Subcutaneous abdominal adipose tissue (tissue), 5 donors: Measurements from ENCODE around the gene CPNE5.

ENCODE experiments used
- H3K27ac ChIP-seq: one replicate; pipeline ENCODE4 v1.7.0; 2013; ENCODE audit warnings: low read depth, mild to moderate bottlenecking, inconsistent platforms, low read length, moderate library complexity
- H3K27me3 ChIP-seq, 5 donors: one replicate each; pipeline ENCODE4 v1.7.0; 2013; ENCODE audit warnings: low read length in 5 of 5, inconsistent platforms in 1 of 5; ENCODE audit not compliant: control insufficient read depth in 5 of 5, insufficient read depth in 4 of 5
- H3K36me3 ChIP-seq, 5 donors: one replicate each; pipeline ENCODE4 v1.7.0; 2013; ENCODE audit warnings: low read length in 5 of 5; ENCODE audit not compliant: control insufficient read depth in 5 of 5, insufficient read depth in 5 of 5
- H3K4me1 ChIP-seq, 5 donors: one replicate each; pipeline ENCODE4 v1.7.0; 2013; ENCODE audit warnings: low read length in 5 of 5, mild to moderate bottlenecking in 3 of 5, moderate library complexity in 1 of 5; ENCODE audit not compliant: control insufficient read depth in 5 of 5, insufficient read depth in 5 of 5
- H3K4me3 ChIP-seq, 5 donors: one replicate each; pipeline ENCODE4 v1.7.0; 2013; ENCODE audit warnings: low read length in 5 of 5, low read depth in 1 of 5
- H3K9ac ChIP-seq, 5 donors: one replicate each; pipeline ENCODE4 v1.7.0; 2013; ENCODE audit warnings: low read length in 5 of 5, mild to moderate bottlenecking in 4 of 5, moderate library complexity in 3 of 5
- H3K9me3 ChIP-seq, 5 donors: one replicate each; pipeline ENCODE4 v1.7.0; 2013; ENCODE audit warnings: low read length in 5 of 5; ENCODE audit not compliant: control insufficient read depth in 5 of 5
- donor health status: healthy.
- donor health status: healthy.
- donor health status: healthy.
- donor health status: healthy.
- donor health status: healthy.

The CPNE5 gene

GRCh38 chr6:36700071-36700812 is 139.0 kb downstream of the CPNE5 start:
- H3K9ac ChIP-seq = no peak overlapping the region
- no peaks in the 10 kb centered on the region for H3K36me3 ChIP-seq
- H3K9me3 ChIP-seq = no peaks in the 10 kb centered on the region
- H3K4me1 ChIP-seq = peaks cover 0 to 5% (median 3%) of the 10 kb centered on the region in 5 donors
- H3K27me3 ChIP-seq = peaks cover 0 to 3% (median 2%) of the 10 kb centered on the region in 5 donors
- no peak overlapping the region for H3K27ac ChIP-seq
- no peak overlapping the region for H3K4me3 ChIP-seq

- Histone ChIP-seq H3K4me3 (no peak overlapping the region), H3K9ac (no peak overlapping the region), H3K27ac (no peak overlapping the region), H3K9me3 (no peaks in the 10 kb centered on the region), H3K36me3 (no peaks in the 10 kb centered on the region), H3K27me3 (peaks cover 0 to 3% (median 2%) of the 10 kb centered on the region in 5 donors), H3K4me1 (peaks cover 0 to 5% (median 3%) of the 10 kb centered on the region in 5 donors)
Observed at GRCh38 chr6:36699348-36699747, 139.9 kb downstream of the CPNE5 start.

GRCh38 chr6:36698871-36699271 is 140.4 kb downstream of the CPNE5 start:
- H3K9ac ChIP-seq = no peak overlapping the region
- no peak overlapping the region for H3K27ac ChIP-seq
- peaks cover 0 to 3% (median 2%) of the 10 kb centered on the region in 5 donors for H3K27me3 ChIP-seq
- H3K4me1 ChIP-seq = peaks cover 0 to 5% (median 3%) of the 10 kb centered on the region in 5 donors
- H3K36me3 ChIP-seq = no peaks in the 10 kb centered on the region
- no peak overlapping the region for H3K4me3 ChIP-seq
- H3K9me3 ChIP-seq = no peaks in the 10 kb centered on the region

DNA sequence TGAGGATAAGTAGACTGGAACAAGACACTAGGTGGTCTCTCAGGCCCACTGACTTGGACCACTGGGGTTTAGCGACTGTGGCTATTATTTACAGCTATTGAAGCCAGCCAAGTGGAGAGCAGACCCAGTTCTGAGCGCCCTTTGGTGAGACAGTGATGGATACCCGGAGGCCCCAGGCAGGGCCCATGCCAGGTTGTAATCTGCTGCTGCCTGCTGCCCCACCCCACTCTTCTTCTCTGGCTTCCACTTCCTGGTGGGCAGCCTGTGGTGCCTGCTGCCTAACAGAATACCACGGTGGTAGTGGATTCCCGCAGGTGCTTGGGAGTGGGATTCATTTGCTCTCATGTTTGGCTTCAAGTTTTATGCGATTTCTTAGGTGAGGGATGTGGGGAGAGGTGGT is 141.0 kb downstream of the CPNE5 start:
- Histone ChIP-seq H3K36me3 (no peaks in the 10 kb centered on the region), H3K9me3 (no peaks in the 10 kb centered on the region), H3K4me3 (no peak overlapping the region), H3K9ac (no peak overlapping the region), H3K27me3 (peaks cover 0 to 3% (median 0%) of the 10 kb centered on the region in 5 donors), H3K27ac (no peak overlapping the region), H3K4me1 (peaks cover 0 to 5% (median 3%) of the 10 kb centered on the region in 5 donors)

- H3K4me3 ChIP-seq = no peak within 1 kb of the TSS
- H3K36me3 ChIP-seq = no peaks in the 10 kb centered on the region
- H3K27ac ChIP-seq = no peak within 1 kb of the TSS
- peaks cover 0 to 3% (median 0%) of the 10 kb centered on the region in 5 donors for H3K27me3 ChIP-seq
- peaks cover 0 to 8% (median 5%) of the 10 kb centered on the region in 5 donors for H3K4me1 ChIP-seq
- no peak within 1 kb of the TSS for H3K9ac ChIP-seq
- H3K9me3 ChIP-seq = no peaks in the 10 kb centered on the region
Observed at GRCh38 chr6:36697481-36697903, 141.8 kb downstream of the CPNE5 start, which contains the start of gene RAB44. RAB44 (plus strand) TSS chr6:36697826; CDS start chr6:36704236, 6,410 bp downstream.

DNA sequence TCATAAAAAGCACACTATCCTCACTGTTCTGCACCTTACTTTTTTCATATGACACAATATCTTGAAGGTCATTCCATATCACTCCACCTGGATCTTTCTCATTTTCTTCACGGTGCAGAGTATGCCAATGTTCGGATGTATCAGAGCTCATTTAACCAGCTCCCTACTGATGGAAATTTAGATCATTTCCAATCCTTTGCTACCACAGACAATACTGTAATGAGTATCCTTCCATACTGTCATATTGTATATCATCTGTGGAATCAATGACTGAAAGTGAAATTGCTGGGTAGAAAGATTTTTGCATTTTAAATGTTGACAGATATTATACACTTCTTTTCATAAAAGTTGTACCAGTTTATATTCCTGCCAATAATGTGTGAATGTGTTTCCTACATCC is 143.8 kb downstream of the CPNE5 start:
- H3K9me3 ChIP-seq = no peaks in the 10 kb centered on the region
- no peak overlapping the region for H3K9ac ChIP-seq
- no peak overlapping the region for H3K4me3 ChIP-seq
- H3K27ac ChIP-seq = no peak overlapping the region
- H3K4me1 ChIP-seq = peaks cover 0 to 5% (median 0%) of the 10 kb centered on the region in 5 donors
- H3K27me3 ChIP-seq = no peaks in the 10 kb centered on the region
- no peaks in the 10 kb centered on the region for H3K36me3 ChIP-seq

DNA sequence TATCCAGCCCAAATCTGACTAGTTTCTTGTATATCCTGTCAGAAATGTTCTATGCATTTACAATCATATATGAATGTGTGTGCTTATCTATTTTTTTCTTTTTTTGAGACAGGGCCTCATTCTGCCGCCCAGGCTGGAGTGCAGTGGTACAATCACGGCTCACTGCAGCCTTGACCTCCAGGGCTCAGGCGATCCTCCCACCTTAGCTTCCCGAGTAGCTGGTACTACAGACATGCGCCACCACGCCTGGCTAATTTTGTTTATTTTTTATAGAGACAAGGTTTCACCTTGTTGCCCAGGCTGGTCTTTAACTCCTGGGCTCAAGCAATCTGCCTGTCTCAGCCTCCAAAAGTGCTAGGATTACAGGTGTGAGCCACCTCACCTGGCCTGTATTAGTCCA is 144.6 kb downstream of the CPNE5 start:
- Histone ChIP-seq H3K9me3 (no peaks in the 10 kb centered on the region), H3K27me3 (no peaks in the 10 kb centered on the region), H3K27ac (no peak overlapping the region), H3K4me3 (no peak overlapping the region), H3K4me1 (peaks cover 0 to 5% (median 0%) of the 10 kb centered on the region in 5 donors), H3K9ac (no peak overlapping the region), H3K36me3 (no peaks in the 10 kb centered on the region)

GRCh38 chr6:36692861-36693702 is 146.2 kb downstream of the CPNE5 start:
- H3K27ac ChIP-seq = no peak overlapping the region

GRCh38 chr6:36692220-36692619 is 147.0 kb downstream of the CPNE5 start:
- no peak overlapping the region for H3K9ac ChIP-seq

More at GRCh38 chr6:36692861-36693702, 146.2 kb downstream of the CPNE5 start:
- Histone ChIP-seq H3K9ac (no peak overlapping the region), H3K4me3 (no peak overlapping the region), H3K36me3 (no peaks in the 10 kb centered on the region), H3K9me3 (no peaks in the 10 kb centered on the region), H3K4me1 (peaks cover 0 to 5% (median 0%) of the 10 kb centered on the region in 5 donors), H3K27me3 (no peaks in the 10 kb centered on the region)

DNA sequence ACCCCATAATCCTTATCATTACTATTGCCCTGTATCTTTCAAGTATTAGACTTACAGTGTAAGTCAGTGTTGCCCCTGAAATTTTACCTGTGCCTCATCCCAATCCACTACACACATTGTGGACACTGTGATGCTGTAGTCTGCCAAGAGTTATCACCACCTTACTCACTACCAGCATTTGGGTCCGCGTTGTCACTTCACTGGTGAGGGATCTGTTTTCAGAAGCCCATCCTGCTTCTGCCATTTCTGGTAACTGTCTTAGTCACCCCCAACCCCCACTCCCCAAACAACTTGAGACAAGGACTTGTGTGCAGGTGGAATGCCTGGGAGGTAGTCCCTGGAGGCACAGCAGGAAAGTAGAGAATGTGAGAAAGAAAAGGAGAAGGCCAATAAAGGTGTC is 147.6 kb downstream of the CPNE5 start:
- Histone ChIP-seq H3K9ac (no peak overlapping the region), H3K4me3 (no peak overlapping the region), H3K4me1 (peaks cover 0 to 5% (median 0%) of the 10 kb centered on the region in 5 donors), H3K27me3 (no peaks in the 10 kb centered on the region), H3K36me3 (peaks cover 0 to 6% (median 6%) of the 10 kb centered on the region in 5 donors), H3K9me3 (no peaks in the 10 kb centered on the region), H3K27ac (no peak overlapping the region)

More at GRCh38 chr6:36692220-36692619, 147.0 kb downstream of the CPNE5 start:
- Histone ChIP-seq H3K27me3 (no peaks in the 10 kb centered on the region), H3K36me3 (peaks cover 0 to under 1% (median 0%) of the 10 kb centered on the region in 5 donors), H3K9me3 (no peaks in the 10 kb centered on the region), H3K4me3 (no peak overlapping the region), H3K4me1 (peaks cover 0 to 5% (median 0%) of the 10 kb centered on the region in 5 donors), H3K27ac (no peak overlapping the region)
